Left lung (tissue), 10 donors: Measurements from ENCODE around the gene TAS1R3. TPM values are rescaled to one million over a fixed set of nuclear protein-coding genes. Genes with fewer than 3 reads are reported as not detected.

ENCODE experiments used
- ATAC-seq: fragments of 200-7000 bp; cut with Tn5 transposase; one replicate; pipeline ENCODE4 v1.9.1; 2020; ENCODE audit warnings: moderate library complexity
- DNase-seq, 4 donors: peaks; one replicate each; pipeline ENCODE4 v3.0.0-alpha.2; 2013 to 2020
- H3K27ac ChIP-seq, 2 donors: fragments of 200-600 bp; sonication (generic) in 1 of 2; one replicate each; pipeline versions ENCODE4 v1.5.0 to v1.8.0; 2020 to 2021
- H3K27me3 ChIP-seq, 2 donors: fragments of 200-600 bp; sonication (generic) in 1 of 2; one replicate each; pipeline versions ENCODE4 v1.5.0 to v1.8.0; 2020 to 2021
- H3K36me3 ChIP-seq, 2 donors: fragments of 200-600 bp; sonication (generic) in 1 of 2; one replicate each; pipeline versions ENCODE4 v1.5.0 to v1.8.0; 2020 to 2021
- H3K4me1 ChIP-seq, 2 donors: fragments of 200-600 bp; one replicate each; pipeline ENCODE4 v1.8.0; 2021
- H3K4me3 ChIP-seq, 2 donors: fragments of 200-600 bp; sonication (generic) in 1 of 2; one replicate each; pipeline versions ENCODE4 v1.5.0 to v1.8.0; 2020 to 2021; ENCODE audit warnings: mild to moderate bottlenecking in 1 of 2
- H3K9me3 ChIP-seq, 2 donors: fragments of 200-600 bp; sonication (generic) in 1 of 2; one replicate each; pipeline versions ENCODE4 v1.5.0 to v1.8.0; 2020 to 2021
- CTCF ChIP-seq, 2 donors: fragments of 200-600 bp; sonication (generic) in 1 of 2; IDR thresholded peaks; one replicate each; pipeline versions ENCODE4 v1.5.0 to v1.8.0; 2021; ENCODE audit warnings: antibody characterized with exemption in 2 of 2
- intact Hi-C, 2 donors: fragments of 100-400 bp; cut with DNase I; formaldehyde crosslinking; loops; one replicate each; pipeline versions ENCODE4 v1.11.2 to v1.14.2; 2022
- polyA plus RNA-seq, 6 donors: library from polyadenylated mRNA; unstranded; fragments of 120-200 nt; gene quantifications; one replicate each; pipeline ENCODE4 v1.2.1, GENCODE V29; 2013; ENCODE audit not compliant: insufficient read length in 6 of 6
- total RNA-seq, 2 donors: library from RNA; stranded (reverse); fragmentation: NEBNext Ultra II Directional; extraction: Animal tissue kit (Norgen Biotek cat#: 25700); gene quantifications; one replicate each; pipeline ENCODE4 v1.2.1, GENCODE V29; 2021
- donor health status: DM: no; HTN: yes; CAD: no.
- donor health status: DM: no; HTN: no; CAD: no.

The TAS1R3 gene
- total and polyA plus RNA-seq, 8 donors: 0.20 to 0.75 (median 0.34) TPM

GRCh38 chr1:1304331-1305299 is 26.5 kb upstream of the TAS1R3 start:
- intact Hi-C loops: no loop called here
- no peak for ATAC-seq
- Histone ChIP-seq H3K27ac (peak overlapping the region; percentile 53 to 66), H3K9me3 (no peaks in the 10 kb centered on the region), H3K27me3 (no peaks in the 10 kb centered on the region), H3K4me1 (peaks cover 28 to 46% of the 10 kb centered on the region in 2 donors), H3K4me3 (peak overlapping the region in 1 of 2 donors; percentile 91), H3K36me3 (peaks cover 0 to 1% of the 10 kb centered on the region in 2 donors)
- no peak for TF ChIP-seq CTCF (IDR thresholded peaks at IDR 0.05)
- DNase-seq: peak in 3 of 4 donors; percentile 67 to 88 (median 77)

GRCh38 chr1:1305300-1306069 is 25.6 kb upstream of the TAS1R3 start:
- Histone ChIP-seq H3K9me3 (no peaks in the 10 kb centered on the region), H3K4me1 (peaks cover 28 to 51% of the 10 kb centered on the region in 2 donors), H3K4me3 (peak overlapping the region; percentile 2 to 91), H3K27ac (peak overlapping the region; percentile 53 to 66), H3K36me3 (peaks cover 0 to 10% of the 10 kb centered on the region in 2 donors), H3K27me3 (no peaks in the 10 kb centered on the region)
- ATAC-seq (peak; percentile 18), DNase-seq (peak in 2 of 4 donors; percentile 37 to 72)
- no peak for TF ChIP-seq CTCF (IDR thresholded peaks at IDR 0.05)
- intact Hi-C loops: no loop called here

GRCh38 chr1:1306070-1306660 is 24.9 kb upstream of the TAS1R3 start:
- Histone ChIP-seq H3K9me3 (no peaks in the 10 kb centered on the region), H3K4me1 (peaks cover 28 to 51% of the 10 kb centered on the region in 2 donors), H3K36me3 (peaks cover 0 to 17% of the 10 kb centered on the region in 2 donors), H3K27ac (peak overlapping the region; percentile 53 to 66), H3K4me3 (peak overlapping the region; percentile 2 to 91), H3K27me3 (no peaks in the 10 kb centered on the region)
- intact Hi-C loops: no loop called here
- DNase-seq (no peak), ATAC-seq (no peak)
- no peak for TF ChIP-seq CTCF (IDR thresholded peaks at IDR 0.05)

GRCh38 chr1:1306661-1307260 is 24.3 kb upstream of the TAS1R3 start:
- no peaks in the 10 kb centered on the region for H3K9me3 ChIP-seq
- intact Hi-C loops: no loop called here
- H3K27ac ChIP-seq: peak overlapping the region in 1 of 2 donors; percentile 99
- H3K27me3 ChIP-seq: no peaks in the 10 kb centered on the region
- peaks cover 28 to 51% of the 10 kb centered on the region in 2 donors for H3K4me1 ChIP-seq
- no peak for TF ChIP-seq CTCF (IDR thresholded peaks at IDR 0.05)
- DNase-seq (no peak), ATAC-seq (no peak)
- H3K4me3 ChIP-seq: peak overlapping the region; percentile 79 to 91
- peaks cover 0 to 23% of the 10 kb centered on the region in 2 donors for H3K36me3 ChIP-seq
